HepG2 (cell line): ENCODE results near the gene ACBD7. TPM values are rescaled to one million over a fixed set of nuclear protein-coding genes. Genes with fewer than 3 reads are reported as not detected.

ENCODE experiments used
- FOXP4 ChIP-seq: sonication (generic); formaldehyde crosslinking; IDR thresholded peaks from 2 replicates; pipeline ENCODE4 v1.4.0; 2020; ENCODE audit warnings: missing genetic modification reagents
- GRHL1 ChIP-seq: sonication (generic); formaldehyde crosslinking; conservative IDR thresholded peaks from 2 replicates; pipeline ENCODE4 v1.8.0; 2022; ENCODE audit warnings: missing genetic modification reagents
- IKZF5 ChIP-seq: IDR thresholded peaks from 2 replicates; pipeline ENCODE4 v1.6.1; 2018; ENCODE audit warnings: missing genetic modification reagents, mild to moderate bottlenecking, missing compliant biosample characterization
- MED8 ChIP-seq: sonication (generic); formaldehyde crosslinking; IDR thresholded peaks from 2 replicates; pipeline ENCODE4 v1.8.1; 2023; ENCODE audit warnings: mild to moderate bottlenecking, missing genetic modification reagents; ENCODE audit not compliant: insufficient replicate concordance
- NPAS2 ChIP-seq: sonication (generic); formaldehyde crosslinking; IDR thresholded peaks from 2 replicates; pipeline ENCODE4 v1.8.0; 2022; ENCODE audit warnings: mild to moderate bottlenecking, missing genetic modification reagents, borderline replicate concordance
- NR0B2 ChIP-seq: sonication (generic); formaldehyde crosslinking; IDR thresholded peaks from 2 replicates; pipeline ENCODE4 v1.4.0; 2020; ENCODE audit warnings: mild to moderate bottlenecking, missing genetic modification reagents
- RFX5 ChIP-seq: IDR thresholded peaks from 2 replicates; pipeline ENCODE4 v1.6.1; 2011; ENCODE audit warnings: low read depth, low read length, improper control_type of control experiment
- WIZ ChIP-seq: sonication (generic); formaldehyde crosslinking; IDR thresholded peaks from 2 replicates; pipeline ENCODE4 v1.5.1; 2020; ENCODE audit warnings: mild to moderate bottlenecking, missing genetic modification reagents
- ZNF367 ChIP-seq: sonication (generic); formaldehyde crosslinking; IDR thresholded peaks from 2 replicates; pipeline ENCODE4 v1.4.0; 2020; ENCODE audit warnings: missing genetic modification reagents, borderline replicate concordance
- ZNF407 ChIP-seq: sonication (generic); formaldehyde crosslinking; IDR thresholded peaks from one replicate; pipeline ENCODE4 v1.5.1; 2020; ENCODE audit warnings: mild to moderate bottlenecking, missing genetic modification reagents; ENCODE audit errors: not compliant biosample characterization
- ZNF589 ChIP-seq: sonication (generic); formaldehyde crosslinking; conservative IDR thresholded peaks from 2 replicates; pipeline ENCODE4 v1.8.0; 2022; ENCODE audit warnings: mild to moderate bottlenecking, moderate library complexity, missing genetic modification reagents
- ZNF704 ChIP-seq: sonication (generic); formaldehyde crosslinking; IDR thresholded peaks from 2 replicates; pipeline ENCODE4 v1.8.1; 2023; ENCODE audit warnings: mild to moderate bottlenecking, inconsistent platforms, moderate library complexity, missing genetic modification reagents, borderline replicate concordance
- polyA plus RNA-seq, 8 experiments: library from polyadenylated mRNA; depleted of rRNA in 3 of 8; stranded (reverse) in 7 of 8; unstranded in 1 of 8; fragments of >200 nt; fragmentation: Illumina TruSeq in 4 of 8; extraction: Trizol in 4 of 8; gene quantifications; 2 replicates each; pipeline versions ENCODE4 v1.2.1 to v1.2.3, GENCODE V29; 2011 to 2016; ENCODE audit warnings: low read depth in 4 of 8, missing spikeins in 1 of 8, mixed read lengths in 1 of 8; ENCODE audit not compliant: insufficient read depth in 1 of 8
- total RNA-seq, 5 experiments: library from RNA; depleted of rRNA; stranded (reverse); fragments of >200 nt; fragmentation: Illumina TruSeq; extraction: Trizol; gene quantifications; 2 replicates each; pipeline ENCODE4 v1.2.3, GENCODE V29; 2016; ENCODE audit warnings: low read depth in 1 of 5

ACBD7 gene
- total and polyA plus RNA-seq, 2 of the 13 experiments (the other 11 are each of a cell fraction or from before 2014, with no cell fraction given), result 1.4 to 2.6 TPM

GRCh38 chr10:15088428-15089261, at the start of gene ACBD7 (continued):
- TF ChIP-seq ZNF407 (CRISPR knock-in tag) (no peak), NR0B2 (peak; percentile 74; the same call in 1 of the 2 replicates), NPAS2 (no peak), WIZ (CRISPR knock-in tag) (no peak), RFX5 (no peak), ZNF367 (CRISPR knock-in tag) (no peak), GRHL1 (no peak), MED8 (CRISPR knock-in tag) (no peak), ZNF589 (CRISPR knock-in tag) (no peak), ZNF704 (CRISPR knock-in tag) (no peak), IKZF5 (CRISPR knock-in tag) (no peak), FOXP4 (no peak)
